ENCODE measurements around the gene ATP6V1E1. TPM values are rescaled to one million over a fixed set of nuclear protein-coding genes. Genes with fewer than 3 reads are reported as not detected.
A peak's percentile ranks its signal among the peaks of the same experiment; 100 is the strongest.

Gene ATP6V1E1
- total RNA-seq, 1 experiment from 2014 or later: 88.1 TPM

DNA sequence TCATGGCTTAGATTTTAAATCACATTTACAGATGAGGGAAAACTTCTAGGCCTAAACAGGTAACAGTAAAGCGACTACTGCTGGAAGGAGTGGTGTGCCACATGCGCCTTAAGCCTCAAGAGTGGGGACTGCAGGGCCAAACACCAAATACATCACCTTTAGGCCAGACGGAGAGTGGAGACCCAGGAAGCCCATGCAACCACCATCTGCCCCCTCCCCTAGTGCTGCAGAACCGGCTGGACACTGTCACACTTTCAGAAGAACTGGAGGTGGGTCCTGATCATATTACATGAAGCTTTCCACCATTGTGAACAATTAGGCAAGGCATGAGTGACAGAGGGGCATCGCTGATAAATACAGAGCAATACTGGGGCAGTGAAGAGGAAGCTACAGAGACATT lies 36.3 kb downstream of the ATP6V1E1 start (continued):
- TF ChIP-seq, protein P1, sequence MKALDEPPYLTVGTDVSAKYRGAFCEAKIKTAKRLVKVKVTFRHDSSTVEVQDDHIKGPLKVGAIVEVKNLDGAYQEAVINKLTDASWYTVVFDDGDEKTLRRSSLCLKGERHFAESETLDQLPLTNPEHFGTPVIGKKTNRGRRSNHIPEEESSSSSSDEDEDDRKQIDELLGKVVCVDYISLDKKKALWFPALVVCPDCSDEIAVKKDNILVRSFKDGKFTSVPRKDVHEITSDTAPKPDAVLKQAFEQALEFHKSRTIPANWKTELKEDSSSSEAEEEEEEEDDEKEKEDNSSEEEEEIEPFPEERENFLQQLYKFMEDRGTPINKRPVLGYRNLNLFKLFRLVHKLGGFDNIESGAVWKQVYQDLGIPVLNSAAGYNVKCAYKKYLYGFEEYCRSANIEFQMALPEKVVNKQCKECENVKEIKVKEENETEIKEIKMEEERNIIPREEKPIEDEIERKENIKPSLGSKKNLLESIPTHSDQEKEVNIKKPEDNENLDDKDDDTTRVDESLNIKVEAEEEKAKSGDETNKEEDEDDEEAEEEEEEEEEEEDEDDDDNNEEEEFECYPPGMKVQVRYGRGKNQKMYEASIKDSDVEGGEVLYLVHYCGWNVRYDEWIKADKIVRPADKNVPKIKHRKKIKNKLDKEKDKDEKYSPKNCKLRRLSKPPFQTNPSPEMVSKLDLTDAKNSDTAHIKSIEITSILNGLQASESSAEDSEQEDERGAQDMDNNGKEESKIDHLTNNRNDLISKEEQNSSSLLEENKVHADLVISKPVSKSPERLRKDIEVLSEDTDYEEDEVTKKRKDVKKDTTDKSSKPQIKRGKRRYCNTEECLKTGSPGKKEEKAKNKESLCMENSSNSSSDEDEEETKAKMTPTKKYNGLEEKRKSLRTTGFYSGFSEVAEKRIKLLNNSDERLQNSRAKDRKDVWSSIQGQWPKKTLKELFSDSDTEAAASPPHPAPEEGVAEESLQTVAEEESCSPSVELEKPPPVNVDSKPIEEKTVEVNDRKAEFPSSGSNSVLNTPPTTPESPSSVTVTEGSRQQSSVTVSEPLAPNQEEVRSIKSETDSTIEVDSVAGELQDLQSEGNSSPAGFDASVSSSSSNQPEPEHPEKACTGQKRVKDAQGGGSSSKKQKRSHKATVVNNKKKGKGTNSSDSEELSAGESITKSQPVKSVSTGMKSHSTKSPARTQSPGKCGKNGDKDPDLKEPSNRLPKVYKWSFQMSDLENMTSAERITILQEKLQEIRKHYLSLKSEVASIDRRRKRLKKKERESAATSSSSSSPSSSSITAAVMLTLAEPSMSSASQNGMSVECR (CRISPR knock-in tag; IDR thresholded peaks at IDR 0.05; ENCODE audit: borderline replicate concordance): no peak
- TF ChIP-seq CREM (CRISPR knock-in tag; IDR thresholded peaks at IDR 0.05) (no peak), NR3C1 (CRISPR knock-in tag; conservative IDR thresholded peaks at IDR 0.05; ENCODE audit: low read depth) (no peak), CREB1 (CRISPR knock-in tag; IDR thresholded peaks at IDR 0.05) (no peak), ESRRA (CRISPR knock-in tag; IDR thresholded peaks at IDR 0.05; ENCODE audit: borderline replicate concordance) (no peak)
- TF ChIP-seq, protein P2, sequence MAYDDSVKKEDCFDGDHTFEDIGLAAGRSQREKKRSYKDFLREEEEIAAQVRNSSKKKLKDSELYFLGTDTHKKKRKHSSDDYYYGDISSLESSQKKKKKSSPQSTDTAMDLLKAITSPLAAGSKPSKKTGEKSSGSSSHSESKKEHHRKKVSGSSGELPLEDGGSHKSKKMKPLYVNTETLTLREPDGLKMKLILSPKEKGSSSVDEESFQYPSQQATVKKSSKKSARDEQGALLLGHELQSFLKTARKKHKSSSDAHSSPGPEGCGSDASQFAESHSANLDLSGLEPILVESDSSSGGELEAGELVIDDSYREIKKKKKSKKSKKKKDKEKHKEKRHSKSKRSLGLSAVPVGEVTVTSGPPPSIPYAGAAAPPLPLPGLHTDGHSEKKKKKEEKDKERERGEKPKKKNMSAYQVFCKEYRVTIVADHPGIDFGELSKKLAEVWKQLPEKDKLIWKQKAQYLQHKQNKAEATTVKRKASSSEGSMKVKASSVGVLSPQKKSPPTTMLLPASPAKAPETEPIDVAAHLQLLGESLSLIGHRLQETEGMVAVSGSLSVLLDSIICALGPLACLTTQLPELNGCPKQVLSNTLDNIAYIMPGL (CRISPR knock-in tag; IDR thresholded peaks at IDR 0.05): no peak

DNA sequence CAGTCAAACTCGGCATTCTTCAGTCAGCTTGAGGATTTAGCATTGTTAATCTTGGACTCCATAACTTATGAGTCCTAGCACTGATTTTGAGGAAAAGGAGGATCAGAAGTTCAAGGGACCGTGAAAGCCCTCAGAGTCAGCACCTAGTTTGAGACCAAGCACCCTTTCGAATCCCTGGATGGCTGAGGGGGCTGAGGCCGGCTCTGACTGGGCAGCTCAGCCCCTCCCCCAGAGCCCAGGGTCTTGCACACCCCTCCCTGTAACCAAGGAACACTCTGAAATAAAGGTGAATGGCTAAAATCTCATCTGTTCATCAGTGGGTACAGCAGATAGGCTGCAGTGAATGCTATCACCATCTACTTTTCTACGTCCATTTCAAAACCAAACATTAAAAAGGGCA lies 38.0 kb downstream of the ATP6V1E1 start:
- no peaks in the 10 kb centered on the region for H3K4me1 Mint-ChIP-seq
- H3K36me3 Mint-ChIP-seq: peaks cover 41% of the 10 kb centered on the region
- ChIA-PET CTCF (interaction anchor here (0.9 to 1.3 kb wide), 1 partner anchor 32 kb away, joined by 4 to 5 read pairs; no protein-coding TSS in a partner anchor), POLR2A (no interaction called here)
- peak overlapping the region; percentile 26; the same call in 1 of the 2 replicates for H3K27ac Mint-ChIP-seq
- no peak overlapping the region for H3K4me3 Mint-ChIP-seq
- DNase-seq (ENCODE audit: low spot score): no peak
- no peaks in the 10 kb centered on the region for H3K27me3 Mint-ChIP-seq (ENCODE audit: low read depth)
- H3K9me3 Mint-ChIP-seq: no peaks in the 10 kb centered on the region
- no peak for ATAC-seq
- TF ChIP-seq, protein P3, sequence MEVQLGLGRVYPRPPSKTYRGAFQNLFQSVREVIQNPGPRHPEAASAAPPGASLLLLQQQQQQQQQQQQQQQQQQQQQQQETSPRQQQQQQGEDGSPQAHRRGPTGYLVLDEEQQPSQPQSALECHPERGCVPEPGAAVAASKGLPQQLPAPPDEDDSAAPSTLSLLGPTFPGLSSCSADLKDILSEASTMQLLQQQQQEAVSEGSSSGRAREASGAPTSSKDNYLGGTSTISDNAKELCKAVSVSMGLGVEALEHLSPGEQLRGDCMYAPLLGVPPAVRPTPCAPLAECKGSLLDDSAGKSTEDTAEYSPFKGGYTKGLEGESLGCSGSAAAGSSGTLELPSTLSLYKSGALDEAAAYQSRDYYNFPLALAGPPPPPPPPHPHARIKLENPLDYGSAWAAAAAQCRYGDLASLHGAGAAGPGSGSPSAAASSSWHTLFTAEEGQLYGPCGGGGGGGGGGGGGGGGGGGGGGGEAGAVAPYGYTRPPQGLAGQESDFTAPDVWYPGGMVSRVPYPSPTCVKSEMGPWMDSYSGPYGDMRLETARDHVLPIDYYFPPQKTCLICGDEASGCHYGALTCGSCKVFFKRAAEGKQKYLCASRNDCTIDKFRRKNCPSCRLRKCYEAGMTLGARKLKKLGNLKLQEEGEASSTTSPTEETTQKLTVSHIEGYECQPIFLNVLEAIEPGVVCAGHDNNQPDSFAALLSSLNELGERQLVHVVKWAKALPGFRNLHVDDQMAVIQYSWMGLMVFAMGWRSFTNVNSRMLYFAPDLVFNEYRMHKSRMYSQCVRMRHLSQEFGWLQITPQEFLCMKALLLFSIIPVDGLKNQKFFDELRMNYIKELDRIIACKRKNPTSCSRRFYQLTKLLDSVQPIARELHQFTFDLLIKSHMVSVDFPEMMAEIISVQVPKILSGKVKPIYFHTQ (CRISPR knock-in tag; IDR thresholded peaks at IDR 0.05): no peak
- TF ChIP-seq, protein P4, sequence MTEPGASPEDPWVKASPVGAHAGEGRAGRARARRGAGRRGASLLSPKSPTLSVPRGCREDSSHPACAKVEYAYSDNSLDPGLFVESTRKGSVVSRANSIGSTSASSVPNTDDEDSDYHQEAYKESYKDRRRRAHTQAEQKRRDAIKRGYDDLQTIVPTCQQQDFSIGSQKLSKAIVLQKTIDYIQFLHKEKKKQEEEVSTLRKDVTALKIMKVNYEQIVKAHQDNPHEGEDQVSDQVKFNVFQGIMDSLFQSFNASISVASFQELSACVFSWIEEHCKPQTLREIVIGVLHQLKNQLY (CRISPR knock-in tag; IDR thresholded peaks at IDR 0.05): no peak
- TF ChIP-seq ETV6 (CRISPR knock-in tag; IDR thresholded peaks at IDR 0.05): no peak
- TF ChIP-seq, protein P5, sequence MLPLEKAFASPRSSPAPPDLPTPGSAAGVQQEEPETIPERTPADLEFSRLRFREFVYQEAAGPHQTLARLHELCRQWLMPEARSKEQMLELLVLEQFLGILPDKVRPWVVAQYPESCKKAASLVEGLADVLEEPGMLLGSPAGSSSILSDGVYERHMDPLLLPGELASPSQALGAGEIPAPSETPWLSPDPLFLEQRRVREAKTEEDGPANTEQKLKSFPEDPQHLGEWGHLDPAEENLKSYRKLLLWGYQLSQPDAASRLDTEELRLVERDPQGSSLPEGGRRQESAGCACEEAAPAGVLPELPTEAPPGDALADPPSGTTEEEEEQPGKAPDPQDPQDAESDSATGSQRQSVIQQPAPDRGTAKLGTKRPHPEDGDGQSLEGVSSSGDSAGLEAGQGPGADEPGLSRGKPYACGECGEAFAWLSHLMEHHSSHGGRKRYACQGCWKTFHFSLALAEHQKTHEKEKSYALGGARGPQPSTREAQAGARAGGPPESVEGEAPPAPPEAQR (CRISPR knock-in tag; IDR thresholded peaks at IDR 0.05): no peak
- TF ChIP-seq, protein P6, sequence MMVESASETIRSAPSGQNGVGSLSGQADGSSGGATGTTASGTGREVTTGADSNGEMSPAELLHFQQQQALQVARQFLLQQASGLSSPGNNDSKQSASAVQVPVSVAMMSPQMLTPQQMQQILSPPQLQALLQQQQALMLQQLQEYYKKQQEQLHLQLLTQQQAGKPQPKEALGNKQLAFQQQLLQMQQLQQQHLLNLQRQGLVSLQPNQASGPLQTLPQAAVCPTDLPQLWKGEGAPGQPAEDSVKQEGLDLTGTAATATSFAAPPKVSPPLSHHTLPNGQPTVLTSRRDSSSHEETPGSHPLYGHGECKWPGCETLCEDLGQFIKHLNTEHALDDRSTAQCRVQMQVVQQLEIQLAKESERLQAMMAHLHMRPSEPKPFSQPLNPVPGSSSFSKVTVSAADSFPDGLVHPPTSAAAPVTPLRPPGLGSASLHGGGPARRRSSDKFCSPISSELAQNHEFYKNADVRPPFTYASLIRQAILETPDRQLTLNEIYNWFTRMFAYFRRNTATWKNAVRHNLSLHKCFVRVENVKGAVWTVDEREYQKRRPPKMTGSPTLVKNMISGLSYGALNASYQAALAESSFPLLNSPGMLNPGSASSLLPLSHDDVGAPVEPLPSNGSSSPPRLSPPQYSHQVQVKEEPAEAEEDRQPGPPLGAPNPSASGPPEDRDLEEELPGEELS (CRISPR knock-in tag; IDR thresholded peaks at IDR 0.05): no peak
- TF ChIP-seq, protein P7, sequence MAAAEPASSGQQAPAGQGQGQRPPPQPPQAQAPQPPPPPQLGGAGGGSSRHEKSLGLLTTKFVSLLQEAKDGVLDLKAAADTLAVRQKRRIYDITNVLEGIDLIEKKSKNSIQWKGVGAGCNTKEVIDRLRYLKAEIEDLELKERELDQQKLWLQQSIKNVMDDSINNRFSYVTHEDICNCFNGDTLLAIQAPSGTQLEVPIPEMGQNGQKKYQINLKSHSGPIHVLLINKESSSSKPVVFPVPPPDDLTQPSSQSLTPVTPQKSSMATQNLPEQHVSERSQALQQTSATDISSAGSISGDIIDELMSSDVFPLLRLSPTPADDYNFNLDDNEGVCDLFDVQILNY (CRISPR knock-in tag; IDR thresholded peaks at IDR 0.05): no peak
- TF ChIP-seq, protein P8, sequence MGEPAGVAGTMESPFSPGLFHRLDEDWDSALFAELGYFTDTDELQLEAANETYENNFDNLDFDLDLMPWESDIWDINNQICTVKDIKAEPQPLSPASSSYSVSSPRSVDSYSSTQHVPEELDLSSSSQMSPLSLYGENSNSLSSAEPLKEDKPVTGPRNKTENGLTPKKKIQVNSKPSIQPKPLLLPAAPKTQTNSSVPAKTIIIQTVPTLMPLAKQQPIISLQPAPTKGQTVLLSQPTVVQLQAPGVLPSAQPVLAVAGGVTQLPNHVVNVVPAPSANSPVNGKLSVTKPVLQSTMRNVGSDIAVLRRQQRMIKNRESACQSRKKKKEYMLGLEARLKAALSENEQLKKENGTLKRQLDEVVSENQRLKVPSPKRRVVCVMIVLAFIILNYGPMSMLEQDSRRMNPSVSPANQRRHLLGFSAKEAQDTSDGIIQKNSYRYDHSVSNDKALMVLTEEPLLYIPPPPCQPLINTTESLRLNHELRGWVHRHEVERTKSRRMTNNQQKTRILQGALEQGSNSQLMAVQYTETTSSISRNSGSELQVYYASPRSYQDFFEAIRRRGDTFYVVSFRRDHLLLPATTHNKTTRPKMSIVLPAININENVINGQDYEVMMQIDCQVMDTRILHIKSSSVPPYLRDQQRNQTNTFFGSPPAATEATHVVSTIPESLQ (CRISPR knock-in tag; IDR thresholded peaks at IDR 0.05): no peak
- TF ChIP-seq, protein P1 (CRISPR knock-in tag; IDR thresholded peaks at IDR 0.05; ENCODE audit: borderline replicate concordance): no peak
